SK-N-SH treated with all-trans-retinoic acid at 6 μM for 48 hours (cell line): Measurements from ENCODE around the gene CAV2.
A peak's percentile ranks its signal among the peaks of the same experiment; 100 is the strongest.

Experiments
- ATAC-seq: fragments of 200-7000 bp; cut with Tn5 transposase; 3 replicates; pipeline ENCODE4 v1.9.1; 2020; ENCODE audit warnings: mild to moderate bottlenecking, moderate library complexity
- ARNTL ChIP-seq: fragments of 450-650 bp; formaldehyde crosslinking; IDR thresholded peaks from 2 replicates; pipeline ENCODE4 v1.5.0; 2020; ENCODE audit warnings: low read depth, mild to moderate bottlenecking, moderate library complexity, borderline replicate concordance
- BACH2 ChIP-seq: fragments of 250-450 bp; sonication (Bioruptor Pico); IDR thresholded peaks from 2 replicates; pipeline ENCODE4 v1.9.0; 2021; ENCODE audit warnings: mild to moderate bottlenecking, borderline replicate concordance
- CREB5 ChIP-seq: fragments of 250-450 bp; sonication (Bioruptor Pico); IDR thresholded peaks from 2 replicates; pipeline ENCODE4 v1.5.1; 2020; ENCODE audit warnings: low read depth, mild to moderate bottlenecking, moderate library complexity
- CSDC2 ChIP-seq: fragments of 250-450 bp; sonication (Bioruptor Pico); IDR thresholded peaks from 2 replicates; pipeline ENCODE4 v1.5.0; 2020; ENCODE audit warnings: mild to moderate bottlenecking, moderate library complexity
- ESRRG ChIP-seq: fragments of 250-450 bp; sonication (Bioruptor Pico); IDR thresholded peaks from 2 replicates; pipeline ENCODE4 v1.6.1; 2021; ENCODE audit warnings: mild to moderate bottlenecking
- GLIS3 ChIP-seq: fragments of 250-450 bp; sonication (Bioruptor Pico); IDR thresholded peaks from 2 replicates; pipeline ENCODE4 v1.5.0; 2020; ENCODE audit warnings: mild to moderate bottlenecking, moderate library complexity
- ISL1 ChIP-seq: fragments of 250-450 bp; sonication (Bioruptor Pico); IDR thresholded peaks from 2 replicates; pipeline ENCODE4 v2.1.2; 2022; ENCODE audit warnings: mild to moderate bottlenecking, moderate library complexity
- OSR1 ChIP-seq: fragments of 250-450 bp; sonication (Bioruptor Pico); IDR thresholded peaks from 2 replicates; pipeline ENCODE4 v1.8.0; 2022; ENCODE audit warnings: moderate library complexity, mild to moderate bottlenecking, inconsistent platforms
- PATZ1 ChIP-seq: fragments of 250-450 bp; sonication (Bioruptor Pico); IDR thresholded peaks from 2 replicates; pipeline ENCODE4 v1.8.0; 2020; ENCODE audit warnings: mild to moderate bottlenecking, moderate library complexity, borderline replicate concordance
- PPARA ChIP-seq: fragments of 250-450 bp; sonication (Bioruptor Pico); IDR thresholded peaks from 2 replicates; pipeline ENCODE4 v1.5.0; 2020; ENCODE audit warnings: mild to moderate bottlenecking, borderline replicate concordance
- RARB ChIP-seq: fragments of 250-450 bp; sonication (Bioruptor Pico); IDR thresholded peaks from 2 replicates; pipeline ENCODE4 v1.8.0; 2021; ENCODE audit warnings: mild to moderate bottlenecking, moderate library complexity
- SNAI2 ChIP-seq: fragments of 250-450 bp; sonication (Bioruptor Pico); IDR thresholded peaks from 2 replicates; pipeline ENCODE4 v1.5.0; 2020; ENCODE audit warnings: mild to moderate bottlenecking, moderate library complexity
- TCF4 ChIP-seq: fragments of 250-450 bp; sonication (Bioruptor Pico); IDR thresholded peaks from 2 replicates; pipeline ENCODE4 v1.8.0; 2021; ENCODE audit warnings: mild to moderate bottlenecking, moderate library complexity, borderline replicate concordance
- TOX ChIP-seq: fragments of 250-450 bp; sonication (Bioruptor Pico); IDR thresholded peaks from 2 replicates; pipeline ENCODE4 v1.8.0; 2021; ENCODE audit warnings: mild to moderate bottlenecking, moderate library complexity, borderline replicate concordance
- TSHZ2 ChIP-seq: fragments of 250-450 bp; sonication (Bioruptor Pico); IDR thresholded peaks from 2 replicates; pipeline ENCODE4 v1.5.0; 2020; ENCODE audit warnings: mild to moderate bottlenecking, moderate library complexity
- ZC3H10 ChIP-seq: fragments of 250-450 bp; sonication (Bioruptor Pico); IDR thresholded peaks from 2 replicates; pipeline ENCODE4 v1.5.1; 2021; ENCODE audit warnings: mild to moderate bottlenecking, moderate library complexity
- ZFP3 ChIP-seq: fragments of 250-450 bp; sonication (Bioruptor Pico); IDR thresholded peaks from 2 replicates; pipeline ENCODE4 v1.5.0; 2020; ENCODE audit warnings: mild to moderate bottlenecking, moderate library complexity
- ZFP30 ChIP-seq: fragments of 450-650 bp; formaldehyde crosslinking; IDR thresholded peaks from 2 replicates; pipeline ENCODE4 v1.5.0; 2022; ENCODE audit warnings: mild to moderate bottlenecking, moderate library complexity
- ZNF565 ChIP-seq: fragments of 450-650 bp; formaldehyde crosslinking; conservative IDR thresholded peaks from 2 replicates; pipeline ENCODE4 v1.5.0; 2020; ENCODE audit warnings: low read depth, mild to moderate bottlenecking, moderate library complexity
- ZNF70 ChIP-seq: fragments of 450-650 bp; formaldehyde crosslinking; IDR thresholded peaks from 2 replicates; pipeline ENCODE4 v1.5.0; 2020; ENCODE audit warnings: mild to moderate bottlenecking, moderate library complexity
- ZNF8 ChIP-seq: fragments of 450-650 bp; formaldehyde crosslinking; IDR thresholded peaks from 2 replicates; pipeline ENCODE4 v1.5.0; 2020; ENCODE audit warnings: mild to moderate bottlenecking, moderate library complexity

The CAV2 gene

GRCh38 chr7:116497708-116498107 is 1.8 kb upstream of the CAV2 start:
- ATAC-seq: no peak
- TF ChIP-seq OSR1 (CRISPR knock-in tag) (no peak), ZNF565 (CRISPR knock-in tag) (no peak)
- TF ChIP-seq, all 23 proteins: peak for 0

GRCh38 chr7:116500078-116500853 is 728 bp downstream of the CAV2 start:
- ATAC-seq: peak; percentile 43
- TF ChIP-seq BACH2 (CRISPR knock-in tag) (no peak), ZNF565 (CRISPR knock-in tag) (no peak), CREB5 (no peak), ZNF8 (CRISPR knock-in tag) (no peak), SNAI2 (CRISPR knock-in tag) (no peak), OSR1 (CRISPR knock-in tag) (no peak), GLIS3 (no peak), CSDC2 (no peak)

GRCh38 chr7:116501425-116502167 is 2.1 kb downstream of the CAV2 start:
- ATAC-seq: peak; percentile 22; the same call in 2 of the 3 replicates
- TF ChIP-seq PPARA (CRISPR knock-in tag): no peak
- TF ChIP-seq BACH2 (CRISPR knock-in tag): no peak
- no peak for TF ChIP-seq CREB5
- TF ChIP-seq ZNF70: no peak
- no peak for TF ChIP-seq GLIS3
- no peak for TF ChIP-seq ZNF8 (CRISPR knock-in tag)
- no peak for TF ChIP-seq ZFP3 (CRISPR knock-in tag)
- no peak for TF ChIP-seq RARB (CRISPR knock-in tag)

- TF ChIP-seq ZC3H10 (CRISPR knock-in tag) (no peak), RARB (CRISPR knock-in tag) (no peak), ARNTL (CRISPR knock-in tag) (no peak), PPARA (CRISPR knock-in tag) (no peak), TOX (no peak), ZNF70 (no peak), ZNF565 (CRISPR knock-in tag) (no peak), GLIS3 (no peak), PATZ1 (CRISPR knock-in tag) (no peak), TCF4 (no peak), SNAI2 (CRISPR knock-in tag) (no peak), ZFP30 (CRISPR knock-in tag) (no peak), ISL1 (CRISPR knock-in tag) (no peak), ESRRG (CRISPR knock-in tag) (no peak)
- TF ChIP-seq, all 23 proteins: peak for 0
- ATAC-seq: no peak
Observed at GRCh38 chr7:116502201-116503096, 2.9 kb downstream of the CAV2 start.

GRCh38 chr7:116503835-116504234 is 4.3 kb downstream of the CAV2 start:
- ATAC-seq: no peak
- TF ChIP-seq ZNF70: no peak
- TF ChIP-seq CREB5: no peak
- TF ChIP-seq TSHZ2 (CRISPR knock-in tag): no peak
- TF ChIP-seq TCF4: no peak
- TF ChIP-seq ZNF8 (CRISPR knock-in tag): no peak
- TF ChIP-seq ZFP3 (CRISPR knock-in tag): no peak
- TF ChIP-seq BACH2 (CRISPR knock-in tag): no peak
- TF ChIP-seq RARB (CRISPR knock-in tag): no peak
- no peak for TF ChIP-seq ZC3H10 (CRISPR knock-in tag)
- no peak for TF ChIP-seq PPARA (CRISPR knock-in tag)
